GM20000 (cell line): ENCODE results near the gene COG7.

Experiments used
- DNase-seq: peaks from one replicate; pipeline ENCODE4 v3.0.0; 2012; ENCODE audit warnings: low spot score
- CTCF ChIP-seq: IDR thresholded peaks from 2 replicates; pipeline ENCODE4 v1.5.1; 2012; ENCODE audit warnings: mild to moderate bottlenecking, control low read depth; ENCODE audit errors: extremely low read depth, missing control alignments

COG7 gene

DNA sequence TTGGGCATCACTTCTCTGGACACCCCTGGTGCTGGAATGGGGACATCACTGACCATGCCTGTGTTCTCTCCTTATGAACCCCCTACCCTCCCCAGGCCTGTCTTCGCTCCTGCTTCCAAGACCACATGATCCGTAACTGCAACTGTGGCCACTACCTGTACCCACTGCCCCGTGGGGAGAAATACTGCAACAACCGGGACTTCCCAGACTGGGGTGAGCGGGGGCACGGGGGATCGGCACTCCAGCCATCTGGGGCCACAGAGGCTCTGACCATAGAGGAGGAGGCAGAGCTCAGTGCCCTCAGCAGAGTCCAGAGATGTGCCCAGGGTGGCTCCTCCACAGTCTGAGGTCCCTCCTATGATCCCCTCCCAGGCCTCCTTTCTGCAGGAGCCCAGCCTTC lies 77.3 kb downstream of the COG7 start:
- no peak for DNase-seq
- TF ChIP-seq CTCF = no peak

DNA sequence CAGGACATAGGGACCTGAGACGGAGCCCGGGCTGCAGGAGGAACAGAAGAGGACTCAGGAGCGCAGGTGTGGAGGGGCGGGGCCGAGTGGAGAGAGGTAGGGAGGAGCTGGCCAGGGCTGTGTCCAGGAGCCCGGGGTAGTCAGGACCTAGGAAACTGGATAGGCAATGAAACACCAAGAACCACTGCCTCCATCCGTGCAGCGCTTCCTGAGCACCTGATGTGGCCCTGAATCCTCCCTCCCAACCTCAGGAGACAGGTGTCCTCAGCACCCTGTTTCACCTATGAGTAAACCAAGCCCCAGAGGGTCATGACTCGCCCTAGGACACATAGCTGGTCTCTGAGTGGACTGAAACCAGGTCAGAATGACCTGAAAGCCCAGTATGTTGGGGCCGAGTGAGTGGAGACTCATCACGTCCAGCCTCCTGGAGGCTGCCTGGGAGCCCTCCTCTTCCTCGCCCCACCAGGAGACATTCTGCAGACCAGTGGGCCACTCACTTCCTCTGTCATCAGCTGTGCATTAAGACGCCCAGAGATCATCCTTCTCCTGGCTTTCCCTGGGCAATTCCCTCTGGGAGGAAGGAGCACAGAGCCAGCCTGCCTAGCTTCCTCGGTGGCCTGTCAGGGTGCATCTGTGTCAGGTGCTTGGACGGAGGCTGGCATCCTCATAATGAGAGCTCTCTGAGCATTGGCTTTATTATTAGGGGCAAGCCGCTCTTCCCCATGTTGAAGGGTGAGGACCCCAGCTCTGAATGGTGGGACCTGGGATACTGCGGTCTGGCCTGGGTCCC lies 78.1 kb downstream of the COG7 start:
- DNase-seq = no peak
- no peak for TF ChIP-seq CTCF

DNA sequence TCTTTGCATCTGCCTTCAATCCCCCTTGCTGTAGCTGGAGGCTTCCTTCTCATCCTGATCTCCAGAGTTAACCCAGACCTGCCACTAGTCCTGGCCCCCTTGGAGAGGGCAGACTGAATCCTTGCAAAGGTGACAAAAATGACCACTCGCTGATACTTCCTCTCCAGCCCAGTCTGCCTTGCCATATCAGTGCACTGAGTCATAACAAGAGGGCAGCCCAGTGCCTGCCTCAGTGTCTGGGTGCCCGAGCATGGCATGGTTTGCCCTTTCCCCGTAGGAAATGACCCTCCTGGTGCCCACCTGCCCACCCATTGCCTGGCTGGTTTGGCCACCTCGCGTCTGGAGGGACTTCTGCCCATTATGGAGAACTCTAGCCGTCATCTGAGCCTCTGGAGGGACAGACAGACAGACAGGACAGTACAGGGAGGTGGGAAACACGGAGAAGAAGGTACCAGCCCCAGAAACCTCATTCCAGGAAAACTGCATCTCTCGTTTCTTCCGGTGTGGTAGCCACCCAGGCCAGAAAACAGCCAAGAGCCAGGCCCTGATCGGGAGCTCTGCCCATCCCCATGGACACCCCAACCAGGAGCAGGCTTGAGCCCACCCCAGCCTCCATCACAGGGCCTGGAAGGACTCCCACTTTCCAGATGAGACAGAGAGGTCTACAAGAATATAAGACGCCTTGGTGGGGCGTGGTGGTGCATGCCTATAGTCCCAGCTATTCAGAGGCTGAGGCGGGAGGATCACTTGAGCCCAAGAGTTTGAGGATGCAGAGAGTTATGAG lies 79.4 kb downstream of the COG7 start:
- no peak for DNase-seq
- TF ChIP-seq CTCF = no peak

- no peak for TF ChIP-seq CTCF
- DNase-seq = no peak
These were observed 81.6 kb downstream of the COG7 start for GRCh38 chr16:23371368-23371767.

GRCh38 chr16:23369416-23369815 lies 83.6 kb downstream of the COG7 start:
- no peak for DNase-seq
- no peak for TF ChIP-seq CTCF

DNA sequence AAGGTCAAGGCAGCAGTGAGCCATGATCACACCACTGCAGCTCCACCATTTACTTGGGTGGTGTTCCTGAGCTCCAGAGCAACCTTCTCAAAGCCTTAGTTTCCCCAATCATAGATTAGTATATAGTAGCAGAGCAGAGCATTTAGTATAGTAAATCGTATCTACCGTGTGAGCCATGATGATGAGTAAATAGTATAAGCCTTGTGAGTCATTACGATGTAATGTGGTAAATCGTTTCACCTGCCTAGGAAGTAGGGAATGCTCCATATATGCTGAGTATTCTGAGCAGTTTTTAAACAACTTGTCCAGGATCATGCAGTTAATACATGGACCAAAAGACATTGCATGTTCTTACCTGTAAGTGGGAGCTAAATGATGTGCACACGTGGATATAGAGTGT lies 84.5 kb downstream of the COG7 start:
- DNase-seq = no peak
- no peak for TF ChIP-seq CTCF

GRCh38 chr16:23367988-23368387 lies 85.0 kb downstream of the COG7 start:
- no peak for TF ChIP-seq CTCF
- DNase-seq = no peak
